Stimulated activated naive CD4-positive, alpha-beta T cell (primary cell): Measurements from ENCODE around the gene ZDHHC1.
A peak's percentile ranks its signal among the peaks of the same experiment; 100 is the strongest.
"Not testable (repeated sequence)": the region's sequence is repeated elsewhere in the genome, so short reads cannot be mapped to it uniquely, and the experiment has no call there.

Source experiments
- DNase-seq, 6 experiments: peaks; one replicate each; lab custom pipeline; 2025; lab: John Stamatoyannopoulos, UW

The ZDHHC1 gene

GRCh38 chr16:67394155-67395104 lies 21.8 kb downstream of the ZDHHC1 start:
- DNase-seq, result peak in 1 of 6 experiments; percentile 8

GRCh38 chr16:67393788-67394154 lies 22.5 kb downstream of the ZDHHC1 start:
- DNase-seq, result peak in 1 of 6 experiments; percentile 25

GRCh38 chr16:67393111-67393787 lies 23.0 kb downstream of the ZDHHC1 start, which contains the start of gene TPPP3:
Gene TPPP3 (minus strand): TSS chr16:67393498. CDS start chr16:67391111, 2,387 bp downstream.
- DNase-seq, result peak in 4 of 6 experiments; percentile 9 to 25 (median 20)

GRCh38 chr16:67392301-67393059 lies 23.8 kb downstream of the ZDHHC1 start:
- no peak for DNase-seq

GRCh38 chr16:67391424-67392300 lies 24.6 kb downstream of the ZDHHC1 start:
- no peak for DNase-seq

GRCh38 chr16:67390816-67391423 lies 25.4 kb downstream of the ZDHHC1 start:
- DNase-seq, result no peak

GRCh38 chr16:67389911-67390815 lies 26.1 kb downstream of the ZDHHC1 start:
- no peak for DNase-seq

GRCh38 chr16:67388591-67388990 lies 27.7 kb downstream of the ZDHHC1 start:
- no peak for DNase-seq

- DNase-seq, result no peak
These were observed 28.1 kb downstream of the ZDHHC1 start for GRCh38 chr16:67388191-67388590.

- no peak for DNase-seq
These were observed 28.7 kb downstream of the ZDHHC1 start for GRCh38 chr16:67387479-67388079.

- DNase-seq, result no peak
These were observed 29.3 kb downstream of the ZDHHC1 start for GRCh38 chr16:67386861-67387455.

- DNase-seq, result no peak
These were observed 31.3 kb downstream of the ZDHHC1 start for GRCh38 chr16:67384778-67385510.

GRCh38 chr16:67383284-67383683 lies 33.0 kb downstream of the ZDHHC1 start:
- no peak for DNase-seq

- no peak for DNase-seq
These were observed 37.6 kb downstream of the ZDHHC1 start for GRCh38 chr16:67378642-67379041.

GRCh38 chr16:67376012-67376411 lies 40.3 kb downstream of the ZDHHC1 start:
- not testable (repeated sequence) for DNase-seq

- DNase-seq, result no peak
These were observed 43.6 kb downstream of the ZDHHC1 start for GRCh38 chr16:67372664-67373063.

GRCh38 chr16:67370661-67371060 lies 45.6 kb downstream of the ZDHHC1 start:
- no peak for DNase-seq

- DNase-seq, result peak in 1 of 6 experiments; percentile 9
These were observed 51.6 kb downstream of the ZDHHC1 start for GRCh38 chr16:67364600-67365235.
